OCI-LY1 (cell line): Measurements from ENCODE around the gene TXNDC16.
"Not testable (repeated sequence)": the region's sequence is repeated elsewhere in the genome, so short reads cannot be mapped to it uniquely, and the experiment has no call there.

Source experiments
- H2AFZ ChIP-seq: fragments of 200-600 bp; sonication (generic), shearing (Covaris generic); 2 replicates; pipeline ENCODE4 v1.6.0; 2014; ENCODE audit warnings: antibody characterized with exemption, mild to moderate bottlenecking, low read length
- H3F3A ChIP-seq: fragments of 200-600 bp; sonication (generic), shearing (Covaris generic); 2 replicates; pipeline ENCODE4 v1.6.0; 2014; ENCODE audit warnings: mild to moderate bottlenecking, antibody characterized with exemption, low read length, moderate library complexity; ENCODE audit not compliant: insufficient read depth
- H3K27ac ChIP-seq: fragments of 200-600 bp; sonication (generic); 2 replicates; pipeline ENCODE4 v1.5.1; 2014; ENCODE audit warnings: low read length, mixed run types, mild to moderate bottlenecking, low read depth; ENCODE audit not compliant: poor library complexity, severe bottlenecking
- H3K27me3 ChIP-seq: fragments of 200-600 bp; sonication (generic); 2 replicates; pipeline ENCODE4 v1.6.0; 2014; ENCODE audit warnings: antibody characterized with exemption, mild to moderate bottlenecking, low read length, moderate library complexity; ENCODE audit not compliant: insufficient read depth
- H3K36me3 ChIP-seq: fragments of 200-600 bp; sonication (generic); 2 replicates; pipeline ENCODE4 v1.6.1; 2014; ENCODE audit warnings: mild to moderate bottlenecking, antibody characterized with exemption, low read length, moderate library complexity, mixed read lengths; ENCODE audit not compliant: insufficient read depth
- H3K4me1 ChIP-seq: fragments of 200-600 bp; sonication (generic); 2 replicates; pipeline ENCODE4 v1.5.1; 2014; ENCODE audit warnings: mild to moderate bottlenecking, low read length, moderate library complexity; ENCODE audit not compliant: insufficient read depth, severe bottlenecking
- H3K4me2 ChIP-seq: fragments of 200-600 bp; sonication (generic), shearing (Covaris generic); 2 replicates; pipeline ENCODE4 v1.6.1; 2014; ENCODE audit warnings: low read length
- H3K4me3 ChIP-seq: fragments of 200-600 bp; sonication (generic); 2 replicates; pipeline ENCODE4 v1.5.1; 2014; ENCODE audit warnings: low read length, low read depth, mild to moderate bottlenecking, mixed read lengths; ENCODE audit not compliant: poor library complexity, severe bottlenecking
- H3K79me2 ChIP-seq: fragments of 200-600 bp; shearing (Covaris generic); 2 replicates; pipeline ENCODE4 v1.6.1; 2016; ENCODE audit warnings: mixed run types, low read length, mixed read lengths; ENCODE audit not compliant: insufficient read depth
- H3K9ac ChIP-seq: fragments of 200-600 bp; sonication (generic), shearing (Covaris generic); 2 replicates; pipeline ENCODE4 v1.6.1; 2014; ENCODE audit warnings: mild to moderate bottlenecking, low read length, mixed read lengths
- H3K9me2 ChIP-seq: fragments of 200-600 bp; sonication (generic), shearing (Covaris generic); 2 replicates; pipeline ENCODE4 v1.6.1; 2014; ENCODE audit warnings: low read depth, mild to moderate bottlenecking, low read length, mixed read lengths
- H3K9me3 ChIP-seq: fragments of 200-600 bp; shearing (Covaris generic); 2 replicates; pipeline ENCODE4 v1.6.1; 2014; ENCODE audit warnings: low read length, mixed read lengths
- H4K20me1 ChIP-seq: fragments of 200-600 bp; sonication (generic), shearing (Covaris generic); 2 replicates; pipeline ENCODE4 v1.6.0; 2016; ENCODE audit warnings: mild to moderate bottlenecking, low read length; ENCODE audit not compliant: insufficient read depth
- CTCF ChIP-seq: fragments of 200-600 bp; sonication (generic), shearing (Covaris generic); IDR thresholded peaks from 2 replicates; pipeline ENCODE4 v1.5.1; 2017; ENCODE audit warnings: mild to moderate bottlenecking, antibody characterized with exemption, low read length, moderate library complexity, mixed read lengths
- EZH2 ChIP-seq: fragments of 200-600 bp; sonication (generic), shearing (Covaris generic); IDR thresholded peaks from 2 replicates; pipeline ENCODE4 v1.8.0; 2017; ENCODE audit warnings: borderline replicate concordance, mixed run types, mild to moderate bottlenecking, antibody characterized with exemption, low read length, moderate library complexity, mixed read lengths

The TXNDC16 gene

DNA sequence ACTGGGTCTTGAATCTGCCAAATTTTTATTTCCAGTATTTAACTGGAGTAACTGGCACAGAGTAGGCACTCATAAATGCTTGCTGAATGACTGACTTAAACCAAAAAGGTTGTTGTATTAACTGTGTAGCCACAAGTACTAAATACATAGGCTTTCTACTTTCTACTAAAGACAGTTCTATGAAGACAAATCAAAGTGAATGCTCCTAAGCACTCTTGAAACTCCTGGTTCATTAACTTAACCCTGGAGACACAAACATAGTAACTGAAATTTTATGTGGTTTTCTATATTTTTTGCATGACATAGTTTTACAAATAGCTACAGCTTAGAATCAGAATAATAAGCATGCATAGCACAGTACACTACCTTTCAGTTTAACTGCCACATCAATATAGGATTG is 70.4 kb downstream of the TXNDC16 start:
- Histone ChIP-seq H3K4me3 (no peak overlapping the region), H2AFZ (no peak overlapping the region), H3K27me3 (no peaks in the 10 kb centered on the region), H3K36me3 (peaks cover 42% of the 10 kb centered on the region), H4K20me1 (no peaks in the 10 kb centered on the region), H3K9ac (no peak overlapping the region), H3K9me2 (no peaks in the 10 kb centered on the region), H3K27ac (no peak overlapping the region), H3K79me2 (no peaks in the 10 kb centered on the region), H3K9me3 (no peaks in the 10 kb centered on the region), H3K4me1 (no peaks in the 10 kb centered on the region), H3F3A (no peaks in the 10 kb centered on the region), H3K4me2 (no peak overlapping the region)
- TF ChIP-seq EZH2 (no peak), CTCF (no peak)

DNA sequence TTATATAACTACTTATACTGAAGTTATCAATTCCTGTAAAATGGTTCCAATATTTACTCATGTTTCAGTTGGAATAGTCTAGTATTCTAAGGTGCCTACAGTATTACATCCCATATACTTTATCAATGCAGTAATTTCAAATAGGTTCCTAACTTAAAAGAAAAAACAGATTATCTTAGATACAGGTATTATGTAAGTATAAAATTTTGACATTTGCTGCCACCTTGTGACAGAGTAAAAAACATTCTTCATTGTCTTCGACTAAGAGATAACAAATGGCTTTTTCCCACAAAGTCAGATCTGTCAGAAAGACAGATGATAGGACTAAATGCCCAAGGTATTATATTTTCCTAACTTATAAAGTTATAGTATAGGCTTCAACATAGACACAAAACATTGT is 78.7 kb downstream of the TXNDC16 start:
- Histone ChIP-seq H2AFZ (no peak overlapping the region), H4K20me1 (no peaks in the 10 kb centered on the region), H3K27ac (no peak overlapping the region), H3K9me2 (no peaks in the 10 kb centered on the region), H3K79me2 (no peaks in the 10 kb centered on the region), H3K9me3 (no peaks in the 10 kb centered on the region), H3K27me3 (no peaks in the 10 kb centered on the region), H3F3A (no peaks in the 10 kb centered on the region), H3K9ac (no peak overlapping the region), H3K4me1 (no peaks in the 10 kb centered on the region), H3K36me3 (peaks cover 43% of the 10 kb centered on the region), H3K4me2 (no peak overlapping the region), H3K4me3 (no peak overlapping the region)
- peak; percentile 45; the same call in 1 of the 2 replicates for TF ChIP-seq CTCF
- no peak for TF ChIP-seq EZH2

DNA sequence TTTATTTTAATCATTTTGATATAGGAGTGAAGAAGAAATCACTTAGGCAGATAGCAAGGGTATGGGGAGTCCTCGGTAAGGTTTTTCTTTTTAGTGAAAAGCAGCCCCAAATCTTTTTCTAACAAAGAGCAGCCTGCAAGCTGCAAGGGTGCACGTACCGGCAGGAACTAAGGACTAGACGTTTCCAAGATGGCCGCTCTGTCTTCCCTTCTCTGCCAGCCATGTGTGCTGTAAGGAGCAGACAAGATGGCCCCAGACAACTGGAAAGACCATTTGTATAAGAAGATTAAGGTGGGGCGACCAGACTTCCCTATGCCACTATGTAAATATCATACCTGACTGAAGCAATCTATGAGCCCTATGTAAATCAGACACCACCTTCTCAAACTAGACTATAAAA is 79.6 kb downstream of the TXNDC16 start:
- H3K36me3 ChIP-seq = peaks cover 39% of the 10 kb centered on the region
- H3F3A ChIP-seq = no peaks in the 10 kb centered on the region
- H3K4me3 ChIP-seq = no peak overlapping the region
- H3K4me2 ChIP-seq = no peak overlapping the region
- H2AFZ ChIP-seq = no peak overlapping the region
- H3K9me3 ChIP-seq = no peaks in the 10 kb centered on the region
- no peak for TF ChIP-seq CTCF
- no peak for TF ChIP-seq EZH2
- H4K20me1 ChIP-seq = no peaks in the 10 kb centered on the region
- no peaks in the 10 kb centered on the region for H3K79me2 ChIP-seq
- no peaks in the 10 kb centered on the region for H3K9me2 ChIP-seq
- H3K27me3 ChIP-seq = no peaks in the 10 kb centered on the region
- H3K27ac ChIP-seq = no peak overlapping the region
- H3K9ac ChIP-seq = no peak overlapping the region
- no peaks in the 10 kb centered on the region for H3K4me1 ChIP-seq

DNA sequence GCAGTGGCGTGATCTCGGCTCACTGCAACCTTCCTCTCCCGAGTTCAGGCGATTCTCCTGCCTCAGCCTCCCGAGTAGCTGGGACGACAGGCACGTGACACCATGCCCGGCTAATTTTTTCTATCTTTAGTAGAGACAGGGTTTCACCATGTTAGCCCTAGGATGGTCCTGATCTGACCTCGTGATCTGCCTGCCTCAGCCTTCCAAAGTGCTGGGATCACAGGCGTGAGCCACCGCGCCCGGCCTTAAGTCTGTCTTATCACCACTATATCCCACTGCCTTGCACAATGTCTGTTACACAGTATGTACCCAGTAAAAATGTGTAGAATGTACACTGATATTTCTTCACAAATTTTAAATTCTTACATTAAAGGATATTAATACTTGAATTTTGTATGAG is 80.1 kb downstream of the TXNDC16 start:
- not testable (repeated sequence) for H3K4me1 ChIP-seq, H4K20me1 ChIP-seq, H3K79me2 ChIP-seq, H3K27me3 ChIP-seq, H3K4me3 ChIP-seq, H3K4me2 ChIP-seq, H2AFZ ChIP-seq, H3K9me3 ChIP-seq, H3K9me2 ChIP-seq, H3K27ac ChIP-seq, H3K9ac ChIP-seq, H3F3A ChIP-seq
- H3K36me3 ChIP-seq = peaks cover 35% of the 10 kb centered on the region
